Measurements from ENCODE around the gene MFAP4. TPM values are rescaled to one million over a fixed set of nuclear protein-coding genes. Genes with fewer than 3 reads are reported as not detected.

The MFAP4 gene
- total RNA-seq, 1 experiment from 2014 or later: 0.52 TPM

DNA sequence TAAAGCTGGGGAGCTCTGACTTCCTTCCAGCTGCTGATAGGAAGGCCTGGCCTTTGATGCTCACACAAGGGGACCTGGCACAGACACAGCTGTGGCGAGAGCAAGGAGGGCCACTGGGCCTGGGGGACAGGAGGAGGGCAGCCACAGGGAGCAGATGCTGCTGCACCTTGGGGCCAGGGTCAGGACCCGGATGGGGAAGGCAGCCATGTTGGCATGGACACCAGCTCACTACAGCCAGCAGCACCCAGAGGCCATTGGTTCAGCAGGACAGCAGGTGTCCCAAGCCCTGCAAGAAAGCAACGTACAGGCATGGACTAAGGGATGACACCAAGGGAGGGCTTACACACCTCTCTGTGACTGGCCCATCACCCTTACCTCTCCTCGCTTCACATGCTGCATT lies 16.0 kb upstream of the MFAP4 start:
- intact Hi-C loops (cut with micrococcal nuclease): no loop called here
- no peak overlapping the region for H3K4me3 ChIP-seq (replicated peaks in 1 of 2; ENCODE audit: low read depth in 1 of 2, low read length in 2 of 2)
- DNase-seq (ENCODE audit: low read depth, low spot score): no peak
- no peaks in the 10 kb centered on the region for H3K36me3 ChIP-seq (ENCODE audit: control insufficient read depth in 1 of 2, insufficient read depth in 2 of 2, low read length in 2 of 2)
- POLR2A ChIA-PET: no interaction called here
- CTCF ChIA-PET: no interaction called here
- H3K27me3 ChIP-seq (ENCODE audit: insufficient read depth, low read length): no peaks in the 10 kb centered on the region
- RAD21 ChIA-PET (ENCODE audit: low non-redundant PET in 1 of 2, low total read pairs in 2 of 2, uncharacterized antibody in 2 of 2, unreplicated experiment in 2 of 2): no interaction called here
- no peak overlapping the region for H3K4me2 ChIP-seq (ENCODE audit: low read length)
- H3K27ac ChIP-seq (ENCODE audit: low read depth, low read length): no peak overlapping the region
- BruUV-seq (replicated peaks): no TSS peak
- H3K9me3 ChIP-seq (ENCODE audit: control insufficient read depth in 1 of 2, insufficient read depth in 1 of 2, low read depth in 1 of 2, low read length in 2 of 2): no peaks in the 10 kb centered on the region
- no peak overlapping the region for H3K9ac ChIP-seq (ENCODE audit: low read length)
- H3K4me1 ChIP-seq (ENCODE audit: control insufficient read depth in 1 of 2, insufficient read depth in 2 of 2, low read length in 2 of 2): peaks cover 8% of the 10 kb centered on the region in 2 experiments
- no peaks in the 10 kb centered on the region for H3K9me2 ChIP-seq (ENCODE audit: insufficient read depth)
- H2AFZ ChIP-seq (ENCODE audit: low read depth, low read length, poor library complexity, severe bottlenecking): no peak overlapping the region
- no peaks in the 10 kb centered on the region for H3K79me2 ChIP-seq (ENCODE audit: insufficient read depth, low read length)
- H4K20me1 ChIP-seq (ENCODE audit: insufficient read depth): no peaks in the 10 kb centered on the region
- ATAC-seq: no peak
- TF ChIP-seq POLR2A (IDR thresholded peaks at IDR 0.05; ENCODE audit: borderline replicate concordance, extremely low read depth, insufficient read depth, insufficient read length) (no peak), FOSL1 (IDR thresholded peaks at IDR 0.05; ENCODE audit: low read depth) (no peak), RAD21 (IDR thresholded peaks at IDR 0.05; ENCODE audit: low read depth) (no peak), JUND (IDR thresholded peaks at IDR 0.05) (no peak), EZH2phosphoT487 (IDR thresholded peaks at IDR 0.05; ENCODE audit: borderline replicate concordance) (no peak), EGR1 (IDR thresholded peaks at IDR 0.05; ENCODE audit: low read depth) (no peak), SIN3A (IDR thresholded peaks at IDR 0.05; ENCODE audit: low read depth) (no peak), POLR2AphosphoS5 (IDR thresholded peaks at IDR 0.05; ENCODE audit: low read depth, low read length) (no peak), ZFX (IDR thresholded peaks at IDR 0.05) (no peak)
- TF ChIP-seq, protein P1, sequence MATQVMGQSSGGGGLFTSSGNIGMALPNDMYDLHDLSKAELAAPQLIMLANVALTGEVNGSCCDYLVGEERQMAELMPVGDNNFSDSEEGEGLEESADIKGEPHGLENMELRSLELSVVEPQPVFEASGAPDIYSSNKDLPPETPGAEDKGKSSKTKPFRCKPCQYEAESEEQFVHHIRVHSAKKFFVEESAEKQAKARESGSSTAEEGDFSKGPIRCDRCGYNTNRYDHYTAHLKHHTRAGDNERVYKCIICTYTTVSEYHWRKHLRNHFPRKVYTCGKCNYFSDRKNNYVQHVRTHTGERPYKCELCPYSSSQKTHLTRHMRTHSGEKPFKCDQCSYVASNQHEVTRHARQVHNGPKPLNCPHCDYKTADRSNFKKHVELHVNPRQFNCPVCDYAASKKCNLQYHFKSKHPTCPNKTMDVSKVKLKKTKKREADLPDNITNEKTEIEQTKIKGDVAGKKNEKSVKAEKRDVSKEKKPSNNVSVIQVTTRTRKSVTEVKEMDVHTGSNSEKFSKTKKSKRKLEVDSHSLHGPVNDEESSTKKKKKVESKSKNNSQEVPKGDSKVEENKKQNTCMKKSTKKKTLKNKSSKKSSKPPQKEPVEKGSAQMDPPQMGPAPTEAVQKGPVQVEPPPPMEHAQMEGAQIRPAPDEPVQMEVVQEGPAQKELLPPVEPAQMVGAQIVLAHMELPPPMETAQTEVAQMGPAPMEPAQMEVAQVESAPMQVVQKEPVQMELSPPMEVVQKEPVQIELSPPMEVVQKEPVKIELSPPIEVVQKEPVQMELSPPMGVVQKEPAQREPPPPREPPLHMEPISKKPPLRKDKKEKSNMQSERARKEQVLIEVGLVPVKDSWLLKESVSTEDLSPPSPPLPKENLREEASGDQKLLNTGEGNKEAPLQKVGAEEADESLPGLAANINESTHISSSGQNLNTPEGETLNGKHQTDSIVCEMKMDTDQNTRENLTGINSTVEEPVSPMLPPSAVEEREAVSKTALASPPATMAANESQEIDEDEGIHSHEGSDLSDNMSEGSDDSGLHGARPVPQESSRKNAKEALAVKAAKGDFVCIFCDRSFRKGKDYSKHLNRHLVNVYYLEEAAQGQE (IDR thresholded peaks at IDR 0.05; ENCODE audit: low read depth): no peak
- TF ChIP-seq, protein P2, sequence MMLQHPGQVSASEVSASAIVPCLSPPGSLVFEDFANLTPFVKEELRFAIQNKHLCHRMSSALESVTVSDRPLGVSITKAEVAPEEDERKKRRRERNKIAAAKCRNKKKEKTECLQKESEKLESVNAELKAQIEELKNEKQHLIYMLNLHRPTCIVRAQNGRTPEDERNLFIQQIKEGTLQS (IDR thresholded peaks at IDR 0.05): no peak
- TF ChIP-seq, protein P3, sequence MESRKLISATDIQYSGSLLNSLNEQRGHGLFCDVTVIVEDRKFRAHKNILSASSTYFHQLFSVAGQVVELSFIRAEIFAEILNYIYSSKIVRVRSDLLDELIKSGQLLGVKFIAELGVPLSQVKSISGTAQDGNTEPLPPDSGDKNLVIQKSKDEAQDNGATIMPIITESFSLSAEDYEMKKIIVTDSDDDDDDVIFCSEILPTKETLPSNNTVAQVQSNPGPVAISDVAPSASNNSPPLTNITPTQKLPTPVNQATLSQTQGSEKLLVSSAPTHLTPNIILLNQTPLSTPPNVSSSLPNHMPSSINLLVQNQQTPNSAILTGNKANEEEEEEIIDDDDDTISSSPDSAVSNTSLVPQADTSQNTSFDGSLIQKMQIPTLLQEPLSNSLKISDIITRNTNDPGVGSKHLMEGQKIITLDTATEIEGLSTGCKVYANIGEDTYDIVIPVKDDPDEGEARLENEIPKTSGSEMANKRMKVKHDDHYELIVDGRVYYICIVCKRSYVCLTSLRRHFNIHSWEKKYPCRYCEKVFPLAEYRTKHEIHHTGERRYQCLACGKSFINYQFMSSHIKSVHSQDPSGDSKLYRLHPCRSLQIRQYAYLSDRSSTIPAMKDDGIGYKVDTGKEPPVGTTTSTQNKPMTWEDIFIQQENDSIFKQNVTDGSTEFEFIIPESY (IDR thresholded peaks at IDR 0.05; ENCODE audit: extremely low read depth, insufficient replicate concordance, low read length): no peak
